Sciatic nerve (tissue), 2 donors: ENCODE results near the gene SLC9C2. TPM values are rescaled to one million over a fixed set of nuclear protein-coding genes. Genes with fewer than 3 reads are reported as not detected.
"Not testable (repeated sequence)": the region's sequence is repeated elsewhere in the genome, so short reads cannot be mapped to it uniquely, and the experiment has no call there.

Experiments
- ATAC-seq: fragments of 200-7000 bp; cut with Tn5 transposase; one replicate; pipeline ENCODE4 v1.9.1; 2020; ENCODE audit warnings: mild to moderate bottlenecking, moderate library complexity
- DNase-seq: peaks from one replicate; pipeline ENCODE4 v3.0.0-alpha.2; 2020; ENCODE audit warnings: low spot score
- intact Hi-C: fragments of 100-400 bp; cut with DNase I; formaldehyde crosslinking; loops from one replicate; pipeline ENCODE4 v1.14.2; 2022
- total RNA-seq: library from RNA; stranded (reverse); fragmentation: NEBNext Ultra II Directional; extraction: Animal tissue kit (Norgen Biotek cat#: 25700); gene quantifications from one replicate; pipeline ENCODE4 v1.2.1, GENCODE V29; 2021
- donor health status: DM: no; HTN: no; CAD: no.
- donor health status: DM: no; HTN: no; CAD: no.

Gene SLC9C2
- total RNA-seq, 1 donor from 2014 or later = not detected

DNA sequence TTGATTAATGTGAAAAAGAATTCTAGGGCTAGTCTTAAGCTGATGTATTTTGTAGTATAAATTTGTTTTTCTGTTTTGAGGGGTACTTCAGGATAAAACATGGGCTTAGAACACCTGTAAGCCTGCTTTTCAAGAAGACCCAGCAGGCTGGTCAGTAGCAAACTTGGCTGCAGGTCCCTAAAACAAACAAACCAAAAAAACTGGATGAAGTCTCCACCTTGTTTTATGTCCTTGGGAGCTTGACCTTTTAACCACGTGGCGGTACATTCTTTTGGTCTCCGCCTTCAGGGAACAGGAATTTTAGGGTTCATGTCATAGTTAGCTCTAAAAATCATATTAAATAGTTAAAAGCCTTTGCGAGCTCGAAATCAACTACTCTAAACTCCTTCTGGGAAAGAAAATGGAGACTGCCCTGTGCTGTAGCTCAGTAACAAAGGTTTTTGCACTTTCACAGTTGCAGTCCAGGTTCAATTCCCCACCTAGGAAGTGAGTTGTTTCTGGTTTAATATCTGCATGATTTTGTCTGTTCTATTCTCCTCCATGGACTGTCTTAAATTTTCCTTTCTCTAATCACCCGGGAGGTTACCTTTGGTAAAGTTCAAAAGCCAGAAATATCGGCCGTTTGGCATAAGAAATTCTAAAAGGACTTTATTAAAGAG, 107.1 kb downstream of the SLC9C2 start:
- DNase-seq (no peak), ATAC-seq (no peak)
- intact Hi-C loops = no loop called here

DNA sequence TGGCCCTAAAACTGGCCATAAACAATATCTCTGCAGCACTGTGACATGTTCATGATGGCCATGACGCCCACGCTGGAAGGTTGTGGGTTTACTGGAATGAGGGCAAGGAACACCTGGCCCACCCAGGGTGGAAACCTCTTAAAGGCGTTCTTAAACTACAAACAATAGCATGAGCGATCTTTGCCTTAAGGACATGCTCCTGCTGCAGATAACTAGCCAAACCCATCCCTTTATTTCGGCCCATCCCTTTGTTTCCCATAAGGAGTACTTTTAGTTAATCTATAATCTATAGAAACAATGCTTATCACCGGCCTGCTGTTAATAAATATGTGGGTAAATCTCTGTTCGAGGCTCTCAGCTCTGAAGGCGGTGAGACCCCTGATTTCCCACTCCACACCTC, 109.7 kb downstream of the SLC9C2 start:
- DNase-seq, intact Hi-C loops, ATAC-seq: not testable (repeated sequence)

DNA sequence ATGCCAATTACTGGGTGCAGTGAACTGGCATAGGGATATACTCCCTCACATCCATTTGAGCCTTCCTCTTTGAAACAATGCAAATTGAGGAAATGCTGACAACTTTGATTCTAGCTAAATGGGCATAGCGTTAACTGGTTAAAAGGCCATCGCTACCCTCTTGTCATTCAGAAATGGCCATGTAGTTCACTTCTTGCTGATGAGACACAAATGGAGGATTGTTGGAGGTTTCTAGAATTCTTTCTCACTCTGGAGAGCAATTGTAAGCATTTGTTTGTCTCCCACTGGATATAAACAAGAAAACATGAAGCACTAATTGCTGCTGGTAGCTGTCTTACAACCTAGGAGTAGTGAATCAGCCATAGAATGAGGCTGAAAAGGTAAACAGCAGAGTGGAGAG, 111.4 kb downstream of the SLC9C2 start:
- no peak for ATAC-seq
- intact Hi-C loops = no loop called here
- no peak for DNase-seq

DNA sequence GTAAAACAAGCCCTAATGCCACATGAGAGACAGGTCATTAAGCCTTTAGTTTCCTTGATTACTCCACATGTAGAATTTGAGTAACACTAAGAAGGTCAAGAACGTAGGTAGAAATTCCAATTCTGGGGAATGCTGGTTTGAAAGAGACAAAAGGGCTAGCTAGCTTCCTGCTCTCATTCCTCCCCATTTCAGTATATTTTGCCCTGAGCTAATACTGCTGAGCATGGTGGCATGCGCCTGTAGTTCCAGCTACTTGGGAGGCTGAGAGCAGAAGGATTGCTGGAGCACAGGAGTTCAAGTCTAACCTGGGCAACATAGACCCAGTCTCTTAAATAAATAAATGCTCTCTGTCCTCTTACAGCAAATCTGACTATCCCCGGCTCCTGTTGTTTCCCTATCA, 112.9 kb downstream of the SLC9C2 start:
- ATAC-seq (no peak), DNase-seq (no peak)
- intact Hi-C loops = no loop called here

DNA sequence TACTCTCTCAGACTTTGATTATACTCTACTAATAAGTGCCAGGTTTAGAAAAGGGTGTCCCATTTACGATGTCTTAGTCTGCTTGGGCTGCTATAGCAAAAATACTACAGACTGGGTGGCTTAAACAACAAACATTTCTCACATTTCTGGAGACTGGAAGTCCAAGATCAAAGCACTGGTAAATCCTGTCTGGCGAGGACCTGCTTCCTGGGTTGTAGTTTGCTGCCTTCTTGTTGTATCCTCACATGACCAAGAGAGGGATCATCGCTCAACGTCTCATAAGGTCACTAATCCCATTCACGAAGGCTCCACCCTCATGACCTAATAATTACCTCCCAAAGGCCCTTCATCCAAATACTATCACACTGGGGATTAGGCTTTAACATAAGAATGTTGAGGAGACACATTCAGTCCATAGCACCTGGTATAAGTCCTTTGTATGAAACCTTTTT, 113.7 kb downstream of the SLC9C2 start:
- intact Hi-C loops = no loop called here
- peak; percentile 22 for ATAC-seq
- no peak for DNase-seq

GRCh38 chr1:173488001-173488400, 114.9 kb downstream of the SLC9C2 start:
- no peak for DNase-seq
- ATAC-seq = no peak
- intact Hi-C loops = no loop called here

- DNase-seq = no peak
- no peak for ATAC-seq
- intact Hi-C loops = no loop called here
These were observed 117.5 kb downstream of the SLC9C2 start for GRCh38 chr1:173485401-173485800.

DNA sequence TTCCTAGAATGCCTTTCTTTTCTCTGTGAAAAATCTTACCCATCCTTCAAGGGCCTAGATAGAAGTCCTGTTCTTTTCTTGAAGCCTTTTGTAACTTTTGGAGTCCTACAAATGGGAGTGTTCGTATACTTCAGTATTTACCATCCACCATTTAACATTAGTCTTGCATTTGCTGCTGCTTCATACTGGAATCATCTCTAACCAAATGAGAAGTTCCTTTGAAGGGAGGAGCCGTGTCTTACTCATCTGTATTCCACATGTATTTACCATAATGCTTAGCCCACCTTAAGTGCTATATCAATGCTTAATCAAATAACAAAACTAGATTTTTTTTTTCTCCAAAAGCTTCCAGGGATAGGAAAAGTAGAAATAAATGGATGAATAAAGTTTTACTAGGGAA, 118.6 kb downstream of the SLC9C2 start:
- ATAC-seq (no peak), DNase-seq (no peak)
- intact Hi-C loops = no loop called here

- ATAC-seq (no peak), DNase-seq (no peak)
- intact Hi-C loops = no loop called here
These were observed 120.2 kb downstream of the SLC9C2 start for GRCh38 chr1:173482683-173483082.

- no peak for ATAC-seq
- intact Hi-C loops = no loop called here
- no peak for DNase-seq
These were observed 121.6 kb downstream of the SLC9C2 start for GRCh38 chr1:173481195-173481772.

DNA sequence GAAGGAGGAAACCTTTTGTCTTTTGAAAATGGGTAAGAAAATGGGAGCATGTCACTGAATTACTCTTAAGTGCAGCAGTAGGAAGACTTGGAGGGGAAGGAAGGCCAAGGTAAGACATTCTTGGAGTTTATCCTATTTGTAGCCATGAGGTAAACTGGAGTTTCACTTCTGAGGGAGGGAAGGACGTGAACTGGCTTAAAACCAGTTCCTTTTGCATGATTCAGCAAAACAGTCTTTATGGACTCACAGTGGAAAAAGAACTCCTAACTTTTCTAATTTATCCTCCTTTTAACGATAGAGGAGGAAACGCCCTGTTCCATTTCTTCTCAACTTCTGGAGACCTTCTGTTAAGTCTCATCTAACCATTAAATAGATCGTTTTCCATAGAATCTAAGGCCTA, 123.2 kb downstream of the SLC9C2 start:
- no peak for ATAC-seq
- intact Hi-C loops = no loop called here
- DNase-seq = no peak

DNA sequence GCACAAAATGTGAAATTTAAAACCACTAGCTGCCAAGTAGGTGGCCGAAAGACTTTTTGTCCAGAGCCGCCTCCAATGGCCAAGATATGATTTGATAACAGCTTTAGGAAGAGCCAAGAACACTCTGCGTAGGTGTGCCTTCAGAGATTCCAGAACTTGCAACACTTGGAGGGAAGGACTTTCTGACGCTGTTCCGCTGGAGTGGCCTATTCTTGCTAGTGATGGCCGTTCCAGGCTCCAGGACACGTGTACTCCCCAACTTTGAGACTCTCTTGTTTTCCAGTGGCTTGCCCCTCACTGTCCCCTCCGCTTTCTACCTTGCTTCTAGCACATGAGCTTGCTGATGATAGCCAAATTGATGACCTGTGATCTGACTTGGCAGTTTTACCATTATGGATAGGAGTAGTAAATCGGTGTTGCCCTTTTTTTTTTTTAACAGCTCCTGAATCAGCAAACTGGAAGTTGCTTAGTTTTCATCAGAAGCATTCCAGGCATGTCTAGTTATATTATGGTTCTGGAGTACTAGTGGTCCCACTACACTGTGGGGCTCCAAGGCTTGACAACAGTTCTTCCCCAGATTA, 124.7 kb downstream of the SLC9C2 start:
- ATAC-seq (peak; percentile 85), DNase-seq (peak; percentile 64)
- intact Hi-C loops = no loop called here

- ATAC-seq = peak; percentile 87
- intact Hi-C loops = no loop called here
- peak; percentile 94 for DNase-seq
These were observed 125.4 kb downstream of the SLC9C2 start, which contains the start of gene PRDX6 for GRCh38 chr1:173477286-173478093. PRDX6 (plus strand) TSS chr1:173477335; CDS start chr1:173477398, 63 bp downstream.

- intact Hi-C loops = no loop called here
- peak; percentile 93 for DNase-seq
- ATAC-seq = peak; percentile 93
These were observed 126.1 kb downstream of the SLC9C2 start for GRCh38 chr1:173476665-173477285.

- DNase-seq (no peak), ATAC-seq (no peak)
- intact Hi-C loops = no loop called here
These were observed 126.6 kb downstream of the SLC9C2 start for GRCh38 chr1:173476197-173476664.

- ATAC-seq (no peak), DNase-seq (no peak)
- intact Hi-C loops = no loop called here
These were observed 127.2 kb downstream of the SLC9C2 start for GRCh38 chr1:173475564-173476196.

DNA sequence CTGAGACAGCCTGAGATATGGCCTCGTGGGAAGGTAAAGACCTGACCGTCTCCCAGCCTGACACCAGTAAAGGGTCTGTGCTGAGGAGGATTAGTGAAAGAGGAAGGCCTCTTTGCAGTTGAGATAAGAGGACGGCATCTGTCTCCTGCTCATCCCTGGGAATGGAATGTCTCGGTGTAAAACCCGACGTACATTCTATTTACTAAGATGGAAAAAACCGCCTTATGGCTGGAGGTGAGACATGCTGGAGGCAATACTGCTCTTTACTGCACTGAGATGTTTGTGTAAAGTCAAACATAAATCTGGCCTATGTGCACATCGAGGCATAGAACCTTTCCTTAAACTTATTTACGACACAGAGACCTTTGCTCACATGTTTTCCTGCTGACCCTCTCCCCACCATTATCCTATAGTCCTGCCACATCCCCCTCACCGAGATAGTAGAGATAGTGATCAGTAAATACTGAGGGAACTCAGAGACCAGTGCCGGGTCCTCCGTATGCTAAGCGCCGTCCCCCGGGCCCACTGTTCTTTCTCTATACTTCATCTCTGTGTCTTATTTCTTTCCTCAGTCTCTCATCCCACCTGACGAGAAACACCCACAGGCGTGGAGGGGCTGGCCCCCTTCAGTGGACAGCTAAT, 128.0 kb downstream of the SLC9C2 start:
- DNase-seq, intact Hi-C loops, ATAC-seq: not testable (repeated sequence)

GRCh38 chr1:173474097-173474779, 128.6 kb downstream of the SLC9C2 start:
- ATAC-seq = no peak
- intact Hi-C loops = no loop called here
- no peak for DNase-seq
